PC-9 (cell line): ENCODE measurements around the gene RARB. TPM values are rescaled to one million over a fixed set of nuclear protein-coding genes. Genes with fewer than 3 reads are reported as not detected.

Experiments
- BruUV-seq: library from RNA; stranded (reverse); fragments of 400-500 nt; replicated peaks from 2 replicates; lab custom pipeline; 2021; lab: Mats Ljungman, UMichigan
- CTCF ChIA-PET: fragments of 300-600 bp; sonication (Branson Sonifier 250); formaldehyde crosslinking; loops from one replicate; lab custom pipeline; 2022; ENCODE audit warnings: antibody characterized with exemption; lab: Charles Lee
- POLR2A ChIA-PET: fragments of 300-600 bp; sonication (Branson Sonifier 250); formaldehyde crosslinking; loops from one replicate; lab custom pipeline; 2022; ENCODE audit warnings: antibody characterized with exemption; ENCODE audit not compliant: unreplicated experiment; lab: Charles Lee
- DNase-seq, 2 experiments: peaks; one replicate each; pipeline versions ENCODE4 v3.0.0 to v3.0.0-alpha.2; 2015 to 2022; ENCODE audit warnings: mixed read lengths in 1 of 2
- H2AFZ ChIP-seq: fragments of 200-600 bp; sonication (generic); 2 replicates; pipeline ENCODE4 v1.8.1; 2017; ENCODE audit warnings: antibody characterized with exemption
- H3F3A ChIP-seq: fragments of 200-600 bp; sonication (generic); 2 replicates; pipeline ENCODE4 v1.8.1; 2017; ENCODE audit warnings: antibody characterized with exemption, mild to moderate bottlenecking, low read depth; ENCODE audit not compliant: insufficient read depth
- H3K27ac ChIP-seq: fragments of 200-600 bp; sonication (generic); 2 replicates; pipeline ENCODE4 v1.6.1; 2016; ENCODE audit warnings: mixed run types
- H3K27me3 ChIP-seq: fragments of 200-600 bp; sonication (generic); 2 replicates; pipeline ENCODE4 v1.6.1; 2016; ENCODE audit warnings: low read depth, mixed run types; ENCODE audit not compliant: insufficient read depth
- H3K36me3 ChIP-seq: fragments of 200-600 bp; sonication (generic); 2 replicates; pipeline ENCODE4 v1.6.1; 2016; ENCODE audit warnings: low read depth, mixed run types
- H3K4me1 ChIP-seq: fragments of 200-600 bp; sonication (generic); replicated peaks from 2 replicates; pipeline ENCODE4 v1.6.1; 2016; ENCODE audit warnings: mixed run types; ENCODE audit not compliant: insufficient read depth
- H3K4me2 ChIP-seq: fragments of 200-600 bp; sonication (generic); 2 replicates; pipeline ENCODE4 v1.6.1; 2017; ENCODE audit warnings: mixed run types
- H3K4me3 ChIP-seq: fragments of 200-600 bp; sonication (generic); 2 replicates; pipeline ENCODE4 v1.6.1; 2016; ENCODE audit warnings: mixed run types
- H3K79me2 ChIP-seq: fragments of 200-600 bp; sonication (generic); 2 replicates; pipeline ENCODE4 v1.6.1; 2017; ENCODE audit warnings: low read depth, mixed run types
- H3K9me2 ChIP-seq: fragments of 200-600 bp; sonication (generic); 2 replicates; pipeline ENCODE4 v1.8.1; 2017; ENCODE audit warnings: mild to moderate bottlenecking; ENCODE audit not compliant: insufficient read depth
- H3K9me3 ChIP-seq: fragments of 200-600 bp; sonication (generic); 2 replicates; pipeline ENCODE4 v1.8.1; 2016; ENCODE audit warnings: low read depth; ENCODE audit not compliant: insufficient read depth
- H4K20me1 ChIP-seq: fragments of 200-600 bp; sonication (generic); 2 replicates; pipeline ENCODE4 v1.8.1; 2017; ENCODE audit not compliant: insufficient read depth
- CTCF ChIP-seq: fragments of 200-600 bp; sonication (generic); conservative IDR thresholded peaks from 2 replicates; pipeline ENCODE4 v1.6.1; 2017; ENCODE audit warnings: mixed run types, antibody characterized with exemption, mild to moderate bottlenecking, moderate library complexity
- EZH2 ChIP-seq: fragments of 200-600 bp; sonication (generic); IDR thresholded peaks from 2 replicates; pipeline ENCODE4 v1.8.0; 2017; ENCODE audit warnings: antibody characterized with exemption, low read depth
- intact Hi-C: fragments of 100-400 bp; cut with micrococcal nuclease; formaldehyde crosslinking; loops from one replicate; pipeline ENCODE4 v1.10.0; 2022; ENCODE audit not compliant: unreplicated experiment
- total RNA-seq: library from RNA; stranded (reverse); gene quantifications from 2 replicates; pipeline ENCODE4 v1.2.3, GENCODE V29; 2021

The RARB gene
- total RNA-seq, 1 experiment from 2014 or later = 1.0 TPM

GRCh38 chr3:25620493-25620892 lies 192.4 kb downstream of the RARB start:
- BruUV-seq = no TSS peak
- POLR2A ChIA-PET = no interaction called here
- Histone ChIP-seq H2AFZ (no peak overlapping the region), H3F3A (no peaks in the 10 kb centered on the region), H3K4me3 (no peak overlapping the region), H3K4me2 (no peak overlapping the region), H3K79me2 (no peaks in the 10 kb centered on the region), H3K36me3 (peaks cover 15% of the 10 kb centered on the region), H4K20me1 (no peaks in the 10 kb centered on the region), H3K9me2 (peaks cover 3% of the 10 kb centered on the region; the same call in 1 of the 2 replicates), H3K27me3 (no peaks in the 10 kb centered on the region), H3K9me3 (no peaks in the 10 kb centered on the region), H3K27ac (no peak overlapping the region), H3K4me1 (no peaks in the 10 kb centered on the region)
- TF ChIP-seq EZH2 (no peak), CTCF (no peak)
- CTCF ChIA-PET = no interaction called here
- DNase-seq = no peak
- intact Hi-C loops = no loop called here

GRCh38 chr3:25621087-25621486 lies 193.0 kb downstream of the RARB start:
- Histone ChIP-seq H3K4me2 (no peak overlapping the region), H3K79me2 (no peaks in the 10 kb centered on the region), H3K4me1 (no peaks in the 10 kb centered on the region), H4K20me1 (no peaks in the 10 kb centered on the region), H3K27ac (no peak overlapping the region), H3K4me3 (no peak overlapping the region), H3K36me3 (peaks cover 15% of the 10 kb centered on the region), H3K9me3 (no peaks in the 10 kb centered on the region), H3K9me2 (peaks cover 3% of the 10 kb centered on the region; the same call in 1 of the 2 replicates), H3F3A (no peaks in the 10 kb centered on the region), H2AFZ (no peak overlapping the region), H3K27me3 (no peaks in the 10 kb centered on the region)
- DNase-seq = no peak
- ChIA-PET POLR2A (no interaction called here), CTCF (no interaction called here)
- no peak for TF ChIP-seq EZH2
- no peak for TF ChIP-seq CTCF
- intact Hi-C loops = no loop called here
- BruUV-seq = no TSS peak

GRCh38 chr3:25631989-25632388 lies 203.9 kb downstream of the RARB start:
- ChIA-PET POLR2A (no interaction called here), CTCF (no interaction called here)
- no peaks in the 10 kb centered on the region for H3K79me2 ChIP-seq
- H2AFZ ChIP-seq = no peak overlapping the region
- H3K9me2 ChIP-seq = no peaks in the 10 kb centered on the region
- intact Hi-C loops = no loop called here
- H3K9me3 ChIP-seq = 0 out of 2 replicates have a peak, but pooled peaks cover 3% of the 10 kb centered on the region
- H3K4me3 ChIP-seq = no peak overlapping the region
- H3K4me2 ChIP-seq = no peak overlapping the region
- peaks cover 5% of the 10 kb centered on the region; the same call in 1 of the 2 replicates for H4K20me1 ChIP-seq
- no peak for DNase-seq
- H3F3A ChIP-seq = no peaks in the 10 kb centered on the region; the same call in 1 of the 2 replicates
- H3K27me3 ChIP-seq = no peaks in the 10 kb centered on the region
- TF ChIP-seq CTCF = no peak
- no peak for TF ChIP-seq EZH2
- no peaks in the 10 kb centered on the region for H3K4me1 ChIP-seq
- peaks cover 30% of the 10 kb centered on the region for H3K36me3 ChIP-seq
- no peak overlapping the region for H3K27ac ChIP-seq
- no TSS peak for BruUV-seq
